ENCODE data around the gene THOC5. TPM values are rescaled to one million over a fixed set of nuclear protein-coding genes. Genes with fewer than 3 reads are reported as not detected.
"Not testable (repeated sequence)": the region's sequence is repeated elsewhere in the genome, so short reads cannot be mapped to it uniquely, and the experiment has no call there.

Gene THOC5
- total RNA-seq, 1 donor from 2014 or later, result 45.1 TPM

GRCh38 chr22:29491012-29491411 lies 62.5 kb downstream of the THOC5 start:
- DNase-seq (ENCODE audit: low spot score), result no peak
- TF ChIP-seq CTCF (IDR thresholded peaks at IDR 0.05), result no peak
- Mint-ChIP-seq H3K9me3 (ENCODE audit: low read depth) (peaks cover 8% of the 10 kb centered on the region), H3K4me1 (ENCODE audit: low read depth) (no peaks in the 10 kb centered on the region), H3K4me3 (ENCODE audit: unreplicated experiment) (no peak overlapping the region), H3K27me3 (ENCODE audit: low read depth) (no peaks in the 10 kb centered on the region), H3K36me3 (ENCODE audit: low read depth) (peaks cover 18% of the 10 kb centered on the region), H3K27ac (ENCODE audit: unreplicated experiment) (no peak overlapping the region)

GRCh38 chr22:29489127-29489780 lies 64.3 kb downstream of the THOC5 start:
- H3K4me3 Mint-ChIP-seq (ENCODE audit: unreplicated experiment); H3K27ac Mint-ChIP-seq (ENCODE audit: unreplicated experiment); DNase-seq (ENCODE audit: low spot score); H3K4me1 Mint-ChIP-seq (ENCODE audit: low read depth); H3K9me3 Mint-ChIP-seq (ENCODE audit: low read depth); H3K27me3 Mint-ChIP-seq (ENCODE audit: low read depth); H3K36me3 Mint-ChIP-seq (ENCODE audit: low read depth): not testable (repeated sequence)

- H3K36me3 Mint-ChIP-seq (ENCODE audit: low read depth), result peaks cover 7% of the 10 kb centered on the region
- H3K4me1 Mint-ChIP-seq (ENCODE audit: low read depth), result no peaks in the 10 kb centered on the region
- H3K4me3 Mint-ChIP-seq (ENCODE audit: unreplicated experiment), result no peak overlapping the region
- DNase-seq (ENCODE audit: low spot score), result no peak
- H3K27ac Mint-ChIP-seq (ENCODE audit: unreplicated experiment), result no peak overlapping the region
- no peak for TF ChIP-seq CTCF (IDR thresholded peaks at IDR 0.05)
- H3K27me3 Mint-ChIP-seq (ENCODE audit: low read depth), result no peaks in the 10 kb centered on the region
- no peaks in the 10 kb centered on the region for H3K9me3 Mint-ChIP-seq (ENCODE audit: low read depth)
Measured at GRCh38 chr22:29487426-29487986, 66.1 kb downstream of the THOC5 start.

- no peak overlapping the region for H3K4me3 Mint-ChIP-seq (ENCODE audit: unreplicated experiment)
- peaks cover 8% of the 10 kb centered on the region for H3K36me3 Mint-ChIP-seq (ENCODE audit: low read depth)
- no peaks in the 10 kb centered on the region for H3K9me3 Mint-ChIP-seq (ENCODE audit: low read depth)
- H3K27me3 Mint-ChIP-seq (ENCODE audit: low read depth), result peaks cover 11% of the 10 kb centered on the region
- no peak overlapping the region for H3K27ac Mint-ChIP-seq (ENCODE audit: unreplicated experiment)
- DNase-seq (ENCODE audit: low spot score), result no peak
- peaks cover 10% of the 10 kb centered on the region for H3K4me1 Mint-ChIP-seq (ENCODE audit: low read depth)
- no peak for TF ChIP-seq CTCF (IDR thresholded peaks at IDR 0.05)
Measured at GRCh38 chr22:29485448-29485847, 68.1 kb downstream of the THOC5 start.

GRCh38 chr22:29484642-29485041 lies 68.9 kb downstream of the THOC5 start:
- no peak for DNase-seq (ENCODE audit: low spot score)
- H3K27me3 Mint-ChIP-seq (ENCODE audit: low read depth), result peaks cover 13% of the 10 kb centered on the region
- H3K4me1 Mint-ChIP-seq (ENCODE audit: low read depth), result peaks cover 12% of the 10 kb centered on the region
- H3K36me3 Mint-ChIP-seq (ENCODE audit: low read depth), result peaks cover 5% of the 10 kb centered on the region
- no peak for TF ChIP-seq CTCF (IDR thresholded peaks at IDR 0.05)
- no peak overlapping the region for H3K4me3 Mint-ChIP-seq (ENCODE audit: unreplicated experiment)
- no peaks in the 10 kb centered on the region for H3K9me3 Mint-ChIP-seq (ENCODE audit: low read depth)
- H3K27ac Mint-ChIP-seq (ENCODE audit: unreplicated experiment), result no peak overlapping the region

GRCh38 chr22:29483254-29483653 lies 70.3 kb downstream of the THOC5 start:
- TF ChIP-seq CTCF (IDR thresholded peaks at IDR 0.05), result no peak

More at GRCh38 chr22:29483254-29483653, 70.3 kb downstream of the THOC5 start:
- H3K4me1 Mint-ChIP-seq (ENCODE audit: low read depth), result peaks cover 22% of the 10 kb centered on the region
- H3K36me3 Mint-ChIP-seq (ENCODE audit: low read depth), result peaks cover 4% of the 10 kb centered on the region
- no peak overlapping the region for H3K27ac Mint-ChIP-seq (ENCODE audit: unreplicated experiment)
- no peak for DNase-seq (ENCODE audit: low spot score)
- no peaks in the 10 kb centered on the region for H3K9me3 Mint-ChIP-seq (ENCODE audit: low read depth)
- peaks cover 27% of the 10 kb centered on the region for H3K27me3 Mint-ChIP-seq (ENCODE audit: low read depth)
- H3K4me3 Mint-ChIP-seq (ENCODE audit: unreplicated experiment), result no peak overlapping the region

Measured in chondrocyte (in vitro differentiated cells).